Measurements from ENCODE around the gene DLG5.

The DLG5 gene

DNA sequence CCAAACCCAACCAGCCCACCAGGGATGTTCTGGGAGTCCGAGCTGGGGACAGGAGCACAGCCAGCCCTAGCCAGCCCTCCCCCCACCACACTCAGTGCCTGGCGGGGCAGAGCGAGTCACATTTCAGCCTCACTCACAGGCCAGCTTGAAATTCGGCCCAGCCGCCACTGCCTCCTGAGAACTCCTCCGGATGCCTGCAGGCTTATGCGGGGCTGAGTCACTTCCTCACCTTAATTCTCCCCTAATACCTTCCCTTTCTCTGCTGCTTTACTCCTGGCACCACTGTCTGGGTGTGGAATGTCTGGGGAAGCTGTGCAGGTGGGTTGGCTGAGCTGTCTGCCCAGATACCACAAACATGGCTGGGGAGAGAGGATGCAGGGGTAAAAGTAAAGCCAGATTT lies 22.6 kb upstream of the DLG5 start:
- H3K4me3 ChIP-seq (ENCODE audit: low read length), result no peak overlapping the region
- TF ChIP-seq, protein P1, sequence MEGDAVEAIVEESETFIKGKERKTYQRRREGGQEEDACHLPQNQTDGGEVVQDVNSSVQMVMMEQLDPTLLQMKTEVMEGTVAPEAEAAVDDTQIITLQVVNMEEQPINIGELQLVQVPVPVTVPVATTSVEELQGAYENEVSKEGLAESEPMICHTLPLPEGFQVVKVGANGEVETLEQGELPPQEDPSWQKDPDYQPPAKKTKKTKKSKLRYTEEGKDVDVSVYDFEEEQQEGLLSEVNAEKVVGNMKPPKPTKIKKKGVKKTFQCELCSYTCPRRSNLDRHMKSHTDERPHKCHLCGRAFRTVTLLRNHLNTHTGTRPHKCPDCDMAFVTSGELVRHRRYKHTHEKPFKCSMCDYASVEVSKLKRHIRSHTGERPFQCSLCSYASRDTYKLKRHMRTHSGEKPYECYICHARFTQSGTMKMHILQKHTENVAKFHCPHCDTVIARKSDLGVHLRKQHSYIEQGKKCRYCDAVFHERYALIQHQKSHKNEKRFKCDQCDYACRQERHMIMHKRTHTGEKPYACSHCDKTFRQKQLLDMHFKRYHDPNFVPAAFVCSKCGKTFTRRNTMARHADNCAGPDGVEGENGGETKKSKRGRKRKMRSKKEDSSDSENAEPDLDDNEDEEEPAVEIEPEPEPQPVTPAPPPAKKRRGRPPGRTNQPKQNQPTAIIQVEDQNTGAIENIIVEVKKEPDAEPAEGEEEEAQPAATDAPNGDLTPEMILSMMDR (IDR thresholded peaks at IDR 0.05; ENCODE audit: insufficient read depth, low read depth, low read length, missing control alignments), result no peak
- DNase-seq (ENCODE audit: low read depth), result peak; percentile 98

DNA sequence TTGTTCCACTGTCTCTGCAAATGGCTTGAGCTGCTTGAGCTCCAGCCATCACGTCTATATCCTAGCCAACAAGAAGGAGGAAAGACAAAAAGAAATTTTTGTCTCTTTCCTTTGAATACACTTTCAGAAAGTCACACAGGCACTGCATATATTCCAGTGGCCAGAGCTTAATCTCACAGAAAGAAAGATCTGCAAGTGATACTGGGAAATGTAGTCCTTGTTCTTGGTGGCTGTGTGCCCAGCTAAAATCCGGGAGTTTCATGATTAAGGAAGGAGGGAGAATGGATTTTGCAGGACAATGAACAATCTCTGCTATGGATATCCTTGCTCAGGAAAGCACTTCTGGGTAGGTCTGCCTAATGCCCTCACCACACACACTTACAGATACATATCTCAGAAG lies 19.5 kb upstream of the DLG5 start:
- TF ChIP-seq, protein P1 (IDR thresholded peaks at IDR 0.05; ENCODE audit: insufficient read depth, low read depth, low read length, missing control alignments), result no peak
- H3K4me3 ChIP-seq (ENCODE audit: low read length), result no peak overlapping the region
- no peak for DNase-seq (ENCODE audit: low read depth)

DNA sequence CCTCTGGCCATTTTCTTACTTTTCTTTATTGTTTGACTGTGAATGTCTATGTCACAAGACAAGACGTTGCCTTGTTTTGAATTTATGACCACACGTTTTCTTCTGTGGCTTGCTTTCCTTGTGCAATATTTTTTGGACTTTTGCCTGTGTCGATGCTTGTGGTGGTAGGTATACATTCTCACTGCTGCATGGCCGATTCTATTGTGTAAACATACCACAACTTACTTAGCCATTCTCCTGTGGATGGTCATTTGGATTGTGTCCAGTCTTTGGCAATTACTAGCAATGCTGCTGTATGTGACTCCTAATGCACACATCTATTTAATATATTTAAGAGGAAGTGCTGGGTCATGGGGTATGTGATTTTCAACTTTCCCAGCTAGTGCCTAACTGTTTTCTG lies 18.0 kb upstream of the DLG5 start:
- peak; percentile 55 for DNase-seq (ENCODE audit: low read depth)
- TF ChIP-seq, protein P1 (IDR thresholded peaks at IDR 0.05; ENCODE audit: insufficient read depth, low read depth, low read length, missing control alignments), result no peak
- no peak overlapping the region for H3K4me3 ChIP-seq (ENCODE audit: low read length)

DNA sequence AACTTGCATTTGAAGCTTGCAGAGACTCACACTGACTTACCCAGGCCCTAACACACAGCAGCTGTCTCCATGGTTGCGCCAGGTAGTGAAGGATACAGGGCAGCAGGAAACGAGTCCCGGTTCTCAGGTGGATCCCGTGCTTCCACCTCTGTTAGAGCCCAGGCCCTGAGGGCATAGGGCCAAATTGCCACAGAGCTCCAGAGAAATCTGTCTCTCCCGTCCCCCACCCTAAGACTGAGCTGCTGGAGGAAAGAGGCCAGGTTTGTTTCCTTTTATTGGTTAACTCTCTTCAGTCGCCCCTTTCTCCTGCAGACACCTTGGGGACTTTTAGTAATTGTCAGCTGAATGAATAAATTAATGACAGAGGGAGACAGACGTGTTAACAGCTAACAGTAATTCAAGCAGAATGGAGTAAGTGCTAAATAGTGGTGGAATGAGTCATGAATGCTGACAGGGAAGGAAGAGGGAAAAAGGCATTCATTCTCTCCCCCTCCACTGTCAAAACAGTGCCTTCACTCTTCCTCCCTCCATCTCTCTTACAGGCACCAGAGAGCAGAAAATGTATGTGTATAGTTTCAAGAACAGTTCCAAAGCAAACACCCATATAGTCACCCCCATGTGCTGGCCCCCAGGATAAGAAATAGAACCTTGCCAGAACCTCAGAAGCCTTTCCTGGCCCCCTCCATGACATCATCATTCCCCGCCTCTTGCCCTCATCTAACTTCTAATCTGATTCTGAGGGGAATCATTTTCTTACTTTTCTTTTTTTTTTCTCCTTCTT lies 16.8 kb upstream of the DLG5 start:
- DNase-seq (ENCODE audit: low read depth), result peak; percentile 87
- no peak overlapping the region for H3K4me3 ChIP-seq (ENCODE audit: low read length)
- TF ChIP-seq, protein P1 (IDR thresholded peaks at IDR 0.05; ENCODE audit: insufficient read depth, low read depth, low read length, missing control alignments), result no peak

DNA sequence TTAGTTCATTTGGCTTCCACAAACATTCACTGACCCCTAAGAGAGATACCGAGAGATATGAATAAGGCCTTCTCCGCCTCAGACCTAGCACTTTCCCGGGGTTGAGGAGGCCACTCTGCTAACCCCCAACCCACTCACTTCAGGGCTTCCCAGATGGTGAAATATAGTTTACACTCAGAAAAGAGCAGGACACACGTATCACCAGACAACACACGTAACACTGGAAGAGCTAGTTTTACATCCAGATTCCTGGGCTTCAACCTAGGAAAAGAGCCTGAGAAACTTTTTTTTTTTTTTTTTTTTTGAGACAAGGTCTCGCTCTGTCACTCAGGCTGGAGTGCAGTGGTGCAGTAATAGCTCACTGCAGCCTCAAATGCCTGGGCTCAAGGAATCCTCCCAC lies 15.2 kb upstream of the DLG5 start:
- TF ChIP-seq, protein P1 (IDR thresholded peaks at IDR 0.05; ENCODE audit: insufficient read depth, low read depth, low read length, missing control alignments), result no peak
- DNase-seq (ENCODE audit: low read depth), result no peak

DNA sequence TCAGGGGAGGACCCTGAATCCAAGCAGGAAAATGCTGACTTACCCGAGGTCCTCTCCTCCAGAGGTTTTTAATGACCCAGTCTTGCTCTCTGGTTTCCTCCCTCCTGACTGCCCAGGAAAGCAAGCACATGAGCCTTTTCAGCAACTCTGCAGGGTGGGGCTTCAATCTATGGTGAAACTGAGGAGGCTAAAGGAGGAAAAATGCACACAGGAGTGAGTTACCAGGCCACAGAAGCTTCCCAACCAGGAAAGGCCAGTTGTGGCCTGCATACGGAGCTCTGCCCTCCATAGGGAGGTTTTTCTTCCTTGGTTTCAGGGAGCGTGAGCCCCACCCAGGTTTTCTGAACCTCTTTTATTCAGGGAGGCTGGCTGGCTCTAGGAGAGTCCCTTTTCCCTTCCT lies 14.1 kb upstream of the DLG5 start:
- DNase-seq (ENCODE audit: low read depth), result peak; percentile 82
- TF ChIP-seq, protein P1 (IDR thresholded peaks at IDR 0.05; ENCODE audit: insufficient read depth, low read depth, low read length, missing control alignments), result no peak
- no peak overlapping the region for H3K4me3 ChIP-seq (ENCODE audit: low read length)

More for the DNA sequence above, 15.2 kb upstream of the DLG5 start:
- H3K4me3 ChIP-seq (ENCODE audit: low read length), result no peak overlapping the region

DNA sequence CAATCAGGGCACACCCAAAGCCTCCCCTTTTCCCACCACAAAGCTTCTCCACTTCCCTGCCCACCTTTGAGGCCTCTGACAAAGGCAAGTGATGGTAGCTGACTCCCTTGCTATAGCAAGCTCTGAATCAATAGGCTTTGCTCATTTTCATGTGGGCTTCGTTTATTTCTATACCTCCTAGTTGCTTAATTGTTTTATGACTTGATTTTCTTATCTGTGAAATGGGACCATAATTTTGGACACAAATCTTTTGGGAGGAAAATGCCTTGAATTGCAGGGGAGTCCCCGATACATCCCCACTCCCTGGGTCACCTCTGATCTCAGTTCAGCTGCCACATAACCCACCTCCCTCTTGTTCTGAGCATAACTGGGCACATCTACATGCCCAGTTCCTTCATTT lies 13.7 kb upstream of the DLG5 start:
- DNase-seq (ENCODE audit: low read depth), result no peak
- no peak overlapping the region for H3K4me3 ChIP-seq (ENCODE audit: low read length)
- TF ChIP-seq, protein P1 (IDR thresholded peaks at IDR 0.05; ENCODE audit: insufficient read depth, low read depth, low read length, missing control alignments), result no peak
